A673 (cell line): ENCODE measurements around the gene CEP78. TPM values are rescaled to one million over a fixed set of nuclear protein-coding genes. Genes with fewer than 3 reads are reported as not detected.

Source experiments
- BruUV-seq: library from RNA; stranded (reverse); fragments of 400-500 nt; replicated peaks from 2 replicates; lab custom pipeline; 2021; lab: Mats Ljungman, UMichigan
- CTCF ChIA-PET: fragments of 300-600 bp; sonication (Branson Sonifier 250); formaldehyde crosslinking; loops from one replicate; lab custom pipeline; 2022; ENCODE audit warnings: antibody characterized with exemption; lab: Charles Lee
- POLR2A ChIA-PET: fragments of 300-600 bp; sonication (Branson Sonifier 250); formaldehyde crosslinking; loops from one replicate; lab custom pipeline; 2022; ENCODE audit warnings: antibody characterized with exemption; ENCODE audit not compliant: low non-redundant PET; lab: Charles Lee
- DNase-seq: peaks from one replicate; pipeline ENCODE4 v3.0.0-alpha.2; 2015; ENCODE audit warnings: low spot score
- H3K27ac ChIP-seq: fragments of 200-600 bp; sonication (generic); 2 replicates; pipeline ENCODE4 v1.5.1; 2016; ENCODE audit warnings: mixed run types, low read depth, mild to moderate bottlenecking, mixed read lengths, antibody characterized with exemption, low read length; ENCODE audit not compliant: poor library complexity, severe bottlenecking
- H3K27me3 ChIP-seq: fragments of 200-600 bp; sonication (generic); replicated peaks from 2 replicates; pipeline ENCODE4 v1.6.1; 2017; ENCODE audit warnings: mixed run types, low read depth, mild to moderate bottlenecking, mixed read lengths, antibody characterized with exemption, low read length; ENCODE audit not compliant: insufficient read depth, poor library complexity
- H3K36me3 ChIP-seq: fragments of 200-600 bp; sonication (generic); 2 replicates; pipeline ENCODE4 v1.6.1; 2016; ENCODE audit warnings: mixed run types, mild to moderate bottlenecking, mixed read lengths, antibody characterized with exemption, low read length; ENCODE audit not compliant: insufficient read depth, poor library complexity, severe bottlenecking
- H3K4me1 ChIP-seq: fragments of 200-600 bp; sonication (generic); 2 replicates; pipeline ENCODE4 v1.6.1; 2017; ENCODE audit warnings: mixed run types, mild to moderate bottlenecking, mixed read lengths, antibody characterized with exemption, low read length; ENCODE audit not compliant: insufficient read depth, poor library complexity, severe bottlenecking
- H3K4me3 ChIP-seq: fragments of 200-600 bp; sonication (generic); 2 replicates; pipeline ENCODE4 v1.5.1; 2016; ENCODE audit warnings: low read depth, mixed run types, mild to moderate bottlenecking, mixed read lengths, low read length; ENCODE audit not compliant: poor library complexity, severe bottlenecking
- H3K9me3 ChIP-seq: fragments of 200-600 bp; sonication (generic); 2 replicates; pipeline ENCODE4 v1.6.1; 2016; ENCODE audit warnings: mixed run types, low read depth, mild to moderate bottlenecking, mixed read lengths, antibody characterized with exemption, low read length; ENCODE audit not compliant: poor library complexity, severe bottlenecking
- CTCF ChIP-seq: fragments of 300-800, 200-600 bp; sonication (generic); conservative IDR thresholded peaks from 2 replicates; pipeline ENCODE4 v1.5.1; 2017; ENCODE audit warnings: low read depth, mild to moderate bottlenecking, antibody characterized with exemption, low read length, moderate library complexity, mixed read lengths
- EZH2 ChIP-seq: fragments of 200-600 bp; sonication (generic); IDR thresholded peaks from 2 replicates; pipeline ENCODE4 v1.6.1; 2017; ENCODE audit warnings: borderline replicate concordance, low read depth, mild to moderate bottlenecking, mixed read lengths, antibody characterized with exemption, low read length; ENCODE audit not compliant: poor library complexity, severe bottlenecking
- intact Hi-C: fragments of 100-400 bp; cut with micrococcal nuclease; formaldehyde crosslinking; loops from one replicate; pipeline ENCODE4 v1.10.0; 2022; ENCODE audit not compliant: unreplicated experiment
- total RNA-seq: library from RNA; stranded (reverse); gene quantifications from 2 replicates; pipeline ENCODE4 v1.2.3, GENCODE V29; 2021

CEP78 gene
- total RNA-seq, 1 experiment from 2014 or later, result 65.9 TPM

- H3K9me3 ChIP-seq, result no peaks in the 10 kb centered on the region
- TF ChIP-seq CTCF, result no peak
- TF ChIP-seq EZH2, result no peak
- CTCF ChIA-PET, result no interaction called here
- no peaks in the 10 kb centered on the region for H3K27me3 ChIP-seq
- H3K4me3 ChIP-seq, result no peak overlapping the region
- H3K4me1 ChIP-seq, result peaks cover 10% of the 10 kb centered on the region
- intact Hi-C loops, result no loop called here
- peaks cover 77% of the 10 kb centered on the region for H3K36me3 ChIP-seq
- POLR2A ChIA-PET, result no interaction called here
- DNase-seq, result peak; percentile 11
- BruUV-seq, result no TSS peak
- H3K27ac ChIP-seq, result no peak overlapping the region
Measured at GRCh38 chr9:78325846-78326360, 90.0 kb downstream of the CEP78 start.

GRCh38 chr9:78326564-78326963, 90.7 kb downstream of the CEP78 start:
- Histone ChIP-seq H3K27ac (no peak overlapping the region), H3K4me3 (no peak overlapping the region), H3K4me1 (peaks cover 10% of the 10 kb centered on the region), H3K9me3 (no peaks in the 10 kb centered on the region), H3K36me3 (peaks cover 75% of the 10 kb centered on the region), H3K27me3 (no peaks in the 10 kb centered on the region)
- TF ChIP-seq CTCF, result no peak
- no peak for TF ChIP-seq EZH2
- ChIA-PET POLR2A (no interaction called here), CTCF (no interaction called here)
- DNase-seq, result no peak
- intact Hi-C loops, result no loop called here
- BruUV-seq, result no TSS peak

Other genes starting within 250 kb of the CEP78 start
- 68.6 and 69.9 TPM in 2 replicates for gene GNAQ, start 204.3 kb upstream of the CEP78 start, total RNA-seq
- 179 and 217 TPM in 2 replicates for gene PSAT1, start 61.0 kb downstream of the CEP78 start, total RNA-seq